Ascending aorta (tissue), 2 donors: ENCODE measurements around the gene TCF3. TPM values are rescaled to one million over a fixed set of nuclear protein-coding genes. Genes with fewer than 3 reads are reported as not detected.

ENCODE experiments used
- DNase-seq, 2 donors: peaks; one replicate each; pipeline ENCODE4 v3.0.0-alpha.2; 2019; ENCODE audit warnings: low spot score in 2 of 2
- H3K27ac ChIP-seq, 2 donors: fragments of 200-600 bp; sonication (generic); one replicate each; pipeline ENCODE4 v1.5.1; 2016 to 2017; ENCODE audit warnings: mild to moderate bottlenecking in 1 of 2
- H3K27me3 ChIP-seq: fragments of 200-600 bp; sonication (generic); one replicate; pipeline ENCODE4 v1.5.1; 2017
- H3K36me3 ChIP-seq, 2 donors: fragments of 200-600 bp; sonication (generic); one replicate each; pipeline ENCODE4 v1.5.1; 2016
- H3K4me1 ChIP-seq, 2 donors: fragments of 200-600 bp; sonication (generic); one replicate each; pipeline ENCODE4 v1.5.1; 2016 to 2017; ENCODE audit warnings: mild to moderate bottlenecking in 1 of 2
- H3K4me3 ChIP-seq, 2 donors: fragments of 200-600 bp; sonication (generic); one replicate each; pipeline ENCODE4 v1.5.1; 2016 to 2017; ENCODE audit warnings: mild to moderate bottlenecking in 1 of 2
- H3K9me3 ChIP-seq, 2 donors: fragments of 200-600 bp; sonication (generic); one replicate each; pipeline ENCODE4 v1.5.1; 2016
- intact Hi-C: fragments of 100-400 bp; cut with DNase I; formaldehyde crosslinking; loops from one replicate; pipeline ENCODE4 v1.15.1; 2023
- total RNA-seq: library from RNA; depleted of rRNA; stranded (reverse); fragments of >200 nt; gene quantifications from one replicate; pipeline ENCODE4 v1.1.0, GENCODE V29; 2016
- TF ChIP-seq, protein P1 (sequence below), 3 experiments: fragments of 200-600 bp in 2 of 3; fragments of 450-650 bp in 1 of 3; sonication (generic) in 2 of 3; IDR thresholded peaks; one replicate each; pipeline ENCODE4 v1.5.1; 2016 to 2019; ENCODE audit warnings: antibody characterized with exemption in 3 of 3, mild to moderate bottlenecking in 1 of 3, moderate library complexity in 1 of 3

The TCF3 gene
- total RNA-seq, 1 donor from 2014 or later: 209 TPM

DNA sequence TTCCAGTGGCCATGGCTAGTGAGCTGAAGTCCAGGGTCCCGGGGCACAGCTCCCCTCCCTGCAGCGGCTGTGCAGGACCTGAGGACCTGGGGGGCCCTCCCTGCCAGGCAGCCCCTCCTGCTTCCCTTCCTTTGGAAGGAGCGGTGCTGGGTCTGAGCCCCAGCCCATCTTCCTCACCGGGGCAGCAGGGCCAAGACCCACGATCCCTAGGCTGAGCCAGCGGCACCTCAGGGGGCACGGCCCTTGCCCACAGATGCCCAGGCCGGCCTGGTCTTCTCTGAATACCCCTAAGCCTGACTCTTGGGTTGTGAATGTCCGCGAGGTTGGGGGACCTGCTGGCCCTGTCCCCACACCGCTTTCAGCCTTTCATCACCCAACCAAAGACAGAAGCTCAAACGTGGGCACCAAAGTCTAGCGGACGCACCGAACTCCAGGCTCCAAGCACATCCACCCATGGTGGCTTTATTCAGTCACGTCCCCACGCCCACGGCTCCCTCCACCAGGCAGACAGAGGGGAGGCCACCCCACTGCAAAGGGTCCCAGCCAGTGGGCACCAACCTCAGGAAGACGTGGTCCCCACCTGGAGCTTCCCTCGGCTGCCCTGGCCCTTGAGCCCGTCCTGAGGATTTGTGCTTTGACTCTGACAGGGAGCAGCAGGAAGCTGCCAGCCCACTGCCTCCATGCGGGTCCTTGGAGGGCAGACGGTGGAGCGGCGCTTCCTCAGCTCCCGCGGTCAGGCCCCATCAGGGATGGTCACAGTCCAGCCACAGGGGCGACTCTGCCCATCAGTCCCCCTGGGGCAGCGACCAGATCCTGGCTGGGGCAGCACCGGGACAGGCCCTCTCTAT lies 75.9 kb downstream of the TCF3 start:
- no peak for DNase-seq
- Histone ChIP-seq H3K27ac (no peak overlapping the region), H3K36me3 (peaks cover 30 to 46% of the 10 kb centered on the region in 2 donors)

DNA sequence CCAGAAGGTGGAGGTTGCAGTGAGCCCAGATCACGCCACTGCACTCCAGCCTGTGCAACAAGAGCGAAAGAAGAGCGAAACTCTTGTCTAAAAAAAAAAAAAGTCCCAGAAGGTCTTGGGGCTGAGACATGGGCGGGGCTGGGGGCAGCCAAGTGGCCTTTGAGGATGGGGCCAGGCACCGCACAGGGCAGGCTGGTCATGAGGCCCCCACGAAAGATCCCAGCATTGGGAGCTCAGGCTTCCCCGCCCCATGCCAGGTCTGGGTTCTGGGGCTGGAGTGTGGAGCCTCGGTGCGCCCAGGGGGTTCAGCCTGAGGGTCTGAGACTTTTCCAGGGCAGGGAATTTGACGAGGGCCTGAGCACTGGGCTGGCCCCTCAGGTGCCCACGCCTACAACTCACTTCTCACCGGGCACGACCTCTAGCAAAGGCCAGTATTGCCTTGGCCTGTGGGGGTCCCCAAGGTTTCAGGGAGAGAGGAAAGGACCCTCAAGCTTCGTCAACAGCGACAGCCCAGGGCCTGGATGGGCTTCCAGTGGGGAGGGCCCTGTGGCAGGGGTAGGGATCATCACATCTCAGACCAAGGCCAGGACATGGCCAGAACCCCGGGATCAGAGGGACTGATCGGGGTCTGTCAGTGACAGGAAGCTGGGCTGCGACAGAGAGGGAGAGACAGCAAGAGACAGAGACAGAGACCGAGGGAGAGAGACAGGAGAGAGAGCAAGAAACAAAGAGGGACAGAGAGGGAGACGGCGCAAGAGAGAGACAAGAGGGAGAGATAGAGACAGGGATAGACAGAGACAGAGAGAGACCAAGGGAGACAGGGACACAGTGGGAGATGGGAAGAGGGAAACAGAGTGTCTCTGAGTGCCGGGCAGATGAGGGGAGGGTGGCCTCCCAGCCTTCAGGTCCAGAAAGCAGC lies 76.8 kb downstream of the TCF3 start:
- H3K27me3 ChIP-seq: no peaks in the 10 kb centered on the region
- no peak overlapping the region for H3K4me3 ChIP-seq
- DNase-seq: no peak
- peaks cover 21 to 37% of the 10 kb centered on the region in 2 donors for H3K36me3 ChIP-seq
- no peak overlapping the region for H3K27ac ChIP-seq
- H3K9me3 ChIP-seq: no peaks in the 10 kb centered on the region
- TF ChIP-seq, protein P1, sequence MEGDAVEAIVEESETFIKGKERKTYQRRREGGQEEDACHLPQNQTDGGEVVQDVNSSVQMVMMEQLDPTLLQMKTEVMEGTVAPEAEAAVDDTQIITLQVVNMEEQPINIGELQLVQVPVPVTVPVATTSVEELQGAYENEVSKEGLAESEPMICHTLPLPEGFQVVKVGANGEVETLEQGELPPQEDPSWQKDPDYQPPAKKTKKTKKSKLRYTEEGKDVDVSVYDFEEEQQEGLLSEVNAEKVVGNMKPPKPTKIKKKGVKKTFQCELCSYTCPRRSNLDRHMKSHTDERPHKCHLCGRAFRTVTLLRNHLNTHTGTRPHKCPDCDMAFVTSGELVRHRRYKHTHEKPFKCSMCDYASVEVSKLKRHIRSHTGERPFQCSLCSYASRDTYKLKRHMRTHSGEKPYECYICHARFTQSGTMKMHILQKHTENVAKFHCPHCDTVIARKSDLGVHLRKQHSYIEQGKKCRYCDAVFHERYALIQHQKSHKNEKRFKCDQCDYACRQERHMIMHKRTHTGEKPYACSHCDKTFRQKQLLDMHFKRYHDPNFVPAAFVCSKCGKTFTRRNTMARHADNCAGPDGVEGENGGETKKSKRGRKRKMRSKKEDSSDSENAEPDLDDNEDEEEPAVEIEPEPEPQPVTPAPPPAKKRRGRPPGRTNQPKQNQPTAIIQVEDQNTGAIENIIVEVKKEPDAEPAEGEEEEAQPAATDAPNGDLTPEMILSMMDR (IDR thresholded peaks at IDR 0.05): no peak
- intact Hi-C loops: no loop called here
- H3K4me1 ChIP-seq: no peaks in the 10 kb centered on the region

More for the DNA sequence above, 75.9 kb downstream of the TCF3 start:
- Histone ChIP-seq H3K9me3 (no peaks in the 10 kb centered on the region), H3K27me3 (no peaks in the 10 kb centered on the region), H3K4me3 (no peak overlapping the region), H3K4me1 (no peaks in the 10 kb centered on the region)
- intact Hi-C loops: no loop called here
- TF ChIP-seq, protein P1 (IDR thresholded peaks at IDR 0.05): no peak

DNA sequence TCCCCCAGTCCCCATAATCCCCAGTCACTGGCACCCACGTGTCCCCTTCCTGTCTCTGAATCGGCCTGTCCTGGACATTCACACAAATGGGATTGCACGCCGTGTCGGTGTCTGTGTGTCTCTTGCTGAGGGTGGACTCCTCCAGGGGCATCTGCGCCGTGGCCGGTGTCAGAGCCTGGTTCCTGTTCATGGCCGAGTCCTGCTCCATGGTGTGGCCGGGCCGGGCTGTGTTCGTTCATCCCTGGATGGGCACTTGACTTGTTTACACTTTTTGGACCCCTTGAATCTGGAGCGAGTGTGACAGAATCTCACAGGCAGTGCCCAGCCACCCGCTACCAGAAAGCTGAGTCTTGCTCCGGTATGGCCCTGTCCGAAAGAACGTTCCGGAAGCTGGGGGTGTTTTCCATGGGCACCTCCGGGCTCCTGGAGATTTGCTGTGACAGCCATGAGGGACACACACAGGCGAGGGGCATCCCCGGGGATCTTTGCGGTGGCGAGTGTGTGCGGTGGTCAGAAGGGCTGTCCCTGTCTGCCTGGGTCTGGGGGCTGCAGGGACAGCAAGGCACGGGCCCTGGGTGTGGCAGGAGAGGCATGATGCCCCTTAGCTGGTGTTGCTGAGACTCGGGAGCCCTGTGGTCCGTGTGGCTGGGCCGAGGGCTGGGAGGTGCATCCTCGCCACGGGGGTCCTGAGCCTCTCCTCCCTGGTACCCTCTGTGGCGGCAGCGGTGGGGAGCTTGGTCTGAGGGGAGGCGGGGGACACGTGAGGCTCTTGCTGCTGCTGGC lies 77.9 kb downstream of the TCF3 start:
- no peak overlapping the region for H3K27ac ChIP-seq
- no peaks in the 10 kb centered on the region for H3K27me3 ChIP-seq
- DNase-seq: no peak

DNA sequence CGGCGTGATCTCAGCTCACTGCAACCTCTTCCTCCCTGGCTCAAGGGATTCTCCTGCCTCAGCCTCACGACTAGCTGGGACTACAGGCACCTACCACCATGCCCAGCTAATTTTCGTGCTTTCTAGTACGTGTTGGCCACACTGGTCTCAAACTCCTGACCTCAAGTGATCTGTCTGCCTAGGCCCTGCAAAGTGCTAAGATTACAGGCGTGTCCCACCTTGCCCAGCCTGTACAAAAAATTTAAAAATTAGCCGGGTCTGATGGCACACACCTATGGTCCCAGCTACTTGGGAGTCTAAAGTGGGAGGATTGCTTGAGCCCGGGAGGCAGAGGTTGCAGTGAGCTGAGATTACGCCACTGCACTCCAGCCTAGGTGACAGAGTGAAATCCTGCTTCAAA lies 79.6 kb downstream of the TCF3 start:
- TF ChIP-seq, protein P1 (IDR thresholded peaks at IDR 0.05): no peak

More for the DNA sequence above, 77.9 kb downstream of the TCF3 start:
- peaks cover 12 to 27% of the 10 kb centered on the region in 2 donors for H3K36me3 ChIP-seq
- TF ChIP-seq, protein P1 (IDR thresholded peaks at IDR 0.05): no peak
- H3K4me1 ChIP-seq: no peaks in the 10 kb centered on the region
- no peak overlapping the region for H3K4me3 ChIP-seq
- intact Hi-C loops: no loop called here
- no peaks in the 10 kb centered on the region for H3K9me3 ChIP-seq

DNA sequence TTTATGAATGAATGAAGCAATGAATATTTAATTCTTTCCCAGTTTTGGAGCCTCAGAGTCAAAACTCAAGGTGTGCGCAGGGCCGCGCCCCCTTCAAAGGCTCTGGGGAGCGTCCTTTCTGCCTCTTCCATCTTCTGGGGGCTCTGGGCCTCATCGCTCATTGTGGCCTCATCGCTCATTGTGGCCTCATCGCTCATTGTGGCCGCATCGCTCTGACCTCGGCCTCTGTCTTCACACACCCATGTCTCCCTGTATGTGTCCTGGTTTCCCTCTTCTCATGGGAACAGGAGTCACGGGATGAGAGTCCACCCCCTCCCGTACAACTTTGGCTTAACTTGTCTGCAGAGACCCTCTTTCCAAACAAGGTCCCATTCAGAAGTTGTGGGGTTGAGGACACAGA lies 81.1 kb downstream of the TCF3 start:
- Histone ChIP-seq H3K36me3 (no peaks in the 10 kb centered on the region), H3K9me3 (no peaks in the 10 kb centered on the region), H3K27me3 (no peaks in the 10 kb centered on the region), H3K27ac (no peak overlapping the region), H3K4me3 (no peak overlapping the region), H3K4me1 (peaks cover 4 to 5% of the 10 kb centered on the region in 2 donors)
- no peak for DNase-seq
- intact Hi-C loops: no loop called here
- TF ChIP-seq, protein P1 (IDR thresholded peaks at IDR 0.05): no peak

More for the DNA sequence above, 79.6 kb downstream of the TCF3 start:
- peaks cover 4 to 12% of the 10 kb centered on the region in 2 donors for H3K36me3 ChIP-seq
- no peak for DNase-seq
- no peak overlapping the region for H3K27ac ChIP-seq
- H3K9me3 ChIP-seq: no peaks in the 10 kb centered on the region
- no peak overlapping the region for H3K4me3 ChIP-seq
- intact Hi-C loops: no loop called here
- H3K4me1 ChIP-seq: peaks cover 4 to 5% of the 10 kb centered on the region in 2 donors
- H3K27me3 ChIP-seq: no peaks in the 10 kb centered on the region
